Erythroblast (primary cell): Measurements from ENCODE around the gene ASAP2.

Experiments used
- GATA1 ChIP-seq: IDR thresholded peaks from 2 replicates; pipeline ENCODE4 v1.6.1; 2011; ENCODE audit warnings: low read depth, mild to moderate bottlenecking, control low read depth, low read length, moderate library complexity
- POLR2A ChIP-seq: IDR thresholded peaks from 2 replicates; pipeline ENCODE4 v1.6.1; 2011; ENCODE audit warnings: mild to moderate bottlenecking, low read length

GRCh38 chr2:9313443-9313842 lies 106.8 kb downstream of the ASAP2 start:
- TF ChIP-seq POLR2A: no peak
- no peak for TF ChIP-seq GATA1
